D721Med (cell line): ENCODE results near the gene HBE1.
"Not testable (repeated sequence)": the region's sequence is repeated elsewhere in the genome, so short reads cannot be mapped to it uniquely, and the experiment has no call there.

ENCODE experiments used
- DNase-seq: peaks from one replicate; pipeline ENCODE4 v3.0.0; 2011; ENCODE audit warnings: low spot score; ENCODE audit not compliant: insufficient read length
- FAIRE-seq: peaks from 2 replicates; lab custom pipeline; 2011; peaks lifted over from hg19 to GRCh38; lab: Jason Lieb, UNC
- CTCF ChIP-seq: IDR thresholded peaks from 2 replicates; pipeline ENCODE4 v1.5.1; 2012; ENCODE audit warnings: mild to moderate bottlenecking, control low read depth; ENCODE audit not compliant: insufficient read depth; ENCODE audit errors: missing control alignments

Gene HBE1

GRCh38 chr11:5269715-5270147 is at the start of gene HBE1:
Gene HBE1, minus strand, starts transcription at chr11:5269945. Its CDS starts 55 bp downstream, at chr11:5269890.
- DNase-seq: no peak
- no peak for TF ChIP-seq CTCF
- FAIRE-seq: no peak

- TF ChIP-seq CTCF: no peak
- DNase-seq: no peak
- no peak for FAIRE-seq
These were observed 47.5 kb upstream of the HBE1 start for GRCh38 chr11:5317292-5317691.

- FAIRE-seq: not testable (repeated sequence)
These were observed 43.7 kb upstream of the HBE1 start for GRCh38 chr11:5313326-5314023.

DNA sequence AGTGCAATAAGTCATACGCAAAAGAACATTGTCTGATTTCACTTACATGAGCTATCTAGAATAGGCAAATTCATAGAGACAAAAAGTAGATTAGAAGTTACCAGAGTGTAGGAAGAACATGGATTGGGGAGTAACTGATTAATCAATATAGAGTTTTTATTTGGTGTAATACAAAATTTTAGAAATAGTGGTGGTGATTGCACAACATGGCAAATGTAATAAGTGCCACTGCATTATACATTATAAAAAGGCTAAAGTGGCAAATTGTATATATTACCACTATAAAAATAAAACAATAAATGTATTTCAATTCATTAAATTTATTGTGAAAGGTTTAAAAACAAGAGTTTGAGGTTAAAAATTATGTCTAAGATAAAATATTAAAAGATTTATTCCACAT is 40.7 kb upstream of the HBE1 start:
- DNase-seq (no peak), FAIRE-seq (no peak)
- no peak for TF ChIP-seq CTCF

More at GRCh38 chr11:5313326-5314023, 43.7 kb upstream of the HBE1 start:
- DNase-seq: not testable (repeated sequence)

DNA sequence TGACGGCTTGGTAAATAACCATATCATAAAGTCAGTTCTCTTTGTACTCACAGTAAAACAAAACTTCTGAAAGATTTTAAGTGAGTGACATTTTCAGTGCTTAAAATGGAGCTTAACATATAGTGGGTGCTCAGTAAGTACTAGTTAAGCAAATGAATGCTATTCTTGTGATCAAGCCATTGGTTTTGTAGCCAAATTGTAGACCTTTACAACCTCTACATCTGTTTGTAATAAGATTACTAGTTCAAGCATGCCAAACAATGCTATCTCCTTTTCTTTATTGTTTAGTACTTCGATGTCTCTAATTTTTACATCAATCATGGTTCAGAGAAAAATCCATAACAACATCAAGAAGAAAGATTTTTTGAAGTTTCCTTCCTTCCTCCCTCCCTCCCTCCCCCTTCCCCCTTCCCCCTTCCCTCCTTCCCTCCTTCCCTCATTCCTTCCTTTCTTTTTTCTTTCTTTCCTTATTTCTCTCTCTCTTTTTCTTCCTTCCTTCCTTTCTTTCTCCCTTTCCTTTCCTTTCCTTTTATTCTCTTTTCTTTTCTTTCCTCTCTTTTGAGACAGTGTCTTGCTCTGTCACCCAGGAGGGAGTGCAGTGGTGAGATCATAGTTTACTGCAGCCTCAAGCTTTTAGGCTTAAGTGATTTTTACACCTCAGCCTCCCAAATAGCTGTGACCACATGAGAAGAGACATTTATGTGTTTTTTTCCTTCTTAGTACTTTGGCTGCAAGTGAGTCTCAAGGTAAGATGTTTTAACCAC is 37.7 kb upstream of the HBE1 start:
- TF ChIP-seq CTCF: no peak
- FAIRE-seq: no peak
- DNase-seq: no peak

- no peak for TF ChIP-seq CTCF
- FAIRE-seq (no peak), DNase-seq (no peak)
These were observed 34.3 kb upstream of the HBE1 start for GRCh38 chr11:5304046-5304445.

GRCh38 chr11:5303626-5304025 is 33.9 kb upstream of the HBE1 start:
- no peak for DNase-seq
- TF ChIP-seq CTCF: no peak

More at GRCh38 chr11:5303626-5304025, 33.9 kb upstream of the HBE1 start:
- FAIRE-seq: no peak
